Measurements from ENCODE around the gene CCDC12. TPM values are rescaled to one million over a fixed set of nuclear protein-coding genes. Genes with fewer than 3 reads are reported as not detected.

Gene CCDC12
- total RNA-seq, 1 experiment from 2014 or later = 31.0 TPM

- no peak for DNase-seq (ENCODE audit: low spot score)
Measured at GRCh38 chr3:46873521-46873920, 103.0 kb downstream of the CCDC12 start.

More at GRCh38 chr3:46873521-46873920, 103.0 kb downstream of the CCDC12 start:
- in situ Hi-C loops (cut with HindIII; ENCODE audit: low sequenced_read_pairs) = no loop called here

Other genes starting within 250 kb of the CCDC12 start
- 5.8 and 7.4 TPM in 2 replicates for gene MYL3, start 113.3 kb downstream of the CCDC12 start, total RNA-seq (2014; rRNA removed; shearing (Covaris generic))
- 14.8 and 23.6 TPM in 2 replicates for gene PTH1R, start 99.0 kb downstream of the CCDC12 start, total RNA-seq (2014; rRNA removed; shearing (Covaris generic))
- gene NBEAL2, start 2.9 kb upstream of the CCDC12 start, total RNA-seq (2014; rRNA removed; shearing (Covaris generic)) = 11.8 and 27.2 TPM in 2 replicates
- gene SETD2, start 187.4 kb upstream of the CCDC12 start, total RNA-seq (2014; rRNA removed; shearing (Covaris generic)) = 22.2 and 37.0 TPM in 2 replicates

Measured in G401 (cell line).